K562 treated with DMSO at 1 percent for 12 hours (cell line): ENCODE data around the gene KANK3. TPM values are rescaled to one million over a fixed set of nuclear protein-coding genes. Genes with fewer than 3 reads are reported as not detected.

Experiments
- total RNA-seq: library from RNA; unstranded; fragments of 300-600 nt; gene quantifications from 2 replicates; pipeline ENCODE4 v1.2.3, GENCODE V29; 2022; ENCODE audit not compliant: insufficient read depth

Gene KANK3
- total RNA-seq: 0.51 and 1.0 TPM in 2 replicates

GRCh38 chr19:8342684-8343482 is at the start of gene KANK3:
Gene KANK3 (minus strand): TSS chr19:8343262. CDS start chr19:8337828, 5,434 bp downstream.

GRCh38 chr19:8389891-8390616 is 47.0 kb upstream of the KANK3 start, which contains the start of gene RAB11B:
Gene RAB11B (plus strand): TSS chr19:8390360. CDS start chr19:8390417, 57 bp downstream.

GRCh38 chr19:8363803-8364771 is 21.0 kb upstream of the KANK3 start, which contains the start of gene ANGPTL4:
Gene ANGPTL4 (plus strand): TSS chr19:8364155. CDS start chr19:8364322, 167 bp downstream.

GRCh38 chr19:8321067-8321985 is 21.7 kb downstream of the KANK3 start, which contains the start of the genes NDUFA7 and RPS28:
Gene NDUFA7 (minus strand): TSS chr19:8321375. CDS start chr19:8321358, 17 bp downstream.
Gene RPS28 (plus strand): TSS chr19:8321496. CDS start chr19:8321531, 35 bp downstream.

GRCh38 chr19:8307965-8308866 is 34.8 kb downstream of the KANK3 start, which contains the start of gene CD320:
Gene CD320 (minus strand): TSS chr19:8308358. CDS start chr19:8308290, 68 bp downstream.

Other genes starting within 250 kb of the KANK3 start
- gene FBN3, start 193.7 kb downstream of the KANK3 start, total RNA-seq: 0.07 and 0.10 TPM in 2 replicates
- 23.8 and 24.1 TPM in 2 replicates for gene CERS4, start 133.9 kb downstream of the KANK3 start, total RNA-seq
- 48.7 and 76.1 TPM in 2 replicates for gene CD320, start 34.9 kb downstream of the KANK3 start, total RNA-seq
- gene NDUFA7, start 21.9 kb downstream of the KANK3 start, total RNA-seq: 117 and 167 TPM in 2 replicates
- gene RPS28, start 21.8 kb downstream of the KANK3 start, total RNA-seq: 2,554 and 4,269 TPM in 2 replicates
- 0.83 and 1.7 TPM in 2 replicates for gene ANGPTL4, start 20.9 kb upstream of the KANK3 start, total RNA-seq
- gene RAB11B, start 47.1 kb upstream of the KANK3 start, total RNA-seq: 93.5 and 121 TPM in 2 replicates
- gene MARCHF2, start 70.0 kb upstream of the KANK3 start, total RNA-seq: 19.6 and 36.1 TPM in 2 replicates
- 270 and 328 TPM in 2 replicates for gene HNRNPM, start 101.7 kb upstream of the KANK3 start, total RNA-seq
- gene PRAM1, start 159.4 kb upstream of the KANK3 start, total RNA-seq: 0.46 and 0.50 TPM in 2 replicates
- 15.6 and 16.0 TPM in 2 replicates for gene ZNF414, start 170.9 kb upstream of the KANK3 start, total RNA-seq
- 38.1 and 48.8 TPM in 2 replicates for gene MYO1F, start 234.2 kb upstream of the KANK3 start, total RNA-seq